Measurements from ENCODE around the gene MSN.
"Not testable (repeated sequence)": the region's sequence is repeated elsewhere in the genome, so short reads cannot be mapped to it uniquely, and the experiment has no call there.

DNA sequence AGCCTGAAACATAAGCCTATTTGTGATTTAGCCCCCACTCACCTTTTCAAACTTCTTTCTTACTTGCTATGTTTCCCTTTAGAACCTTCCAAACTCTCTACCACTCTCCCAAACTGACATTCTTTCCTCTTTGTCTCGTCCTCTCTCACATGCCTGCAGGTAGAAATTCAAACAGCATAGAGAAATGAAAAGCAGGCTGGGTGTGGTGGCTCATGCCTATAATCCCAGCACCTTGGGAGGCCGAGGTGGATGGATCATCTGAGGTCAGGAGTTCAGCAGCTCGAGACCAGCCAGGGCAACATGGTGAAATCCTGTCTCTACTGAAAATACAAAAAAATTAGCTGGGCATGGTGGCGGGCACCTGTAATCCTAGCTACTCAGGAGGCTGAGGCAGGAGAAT lies 31.2 kb upstream of the MSN start:
- TF ChIP-seq, protein P1, sequence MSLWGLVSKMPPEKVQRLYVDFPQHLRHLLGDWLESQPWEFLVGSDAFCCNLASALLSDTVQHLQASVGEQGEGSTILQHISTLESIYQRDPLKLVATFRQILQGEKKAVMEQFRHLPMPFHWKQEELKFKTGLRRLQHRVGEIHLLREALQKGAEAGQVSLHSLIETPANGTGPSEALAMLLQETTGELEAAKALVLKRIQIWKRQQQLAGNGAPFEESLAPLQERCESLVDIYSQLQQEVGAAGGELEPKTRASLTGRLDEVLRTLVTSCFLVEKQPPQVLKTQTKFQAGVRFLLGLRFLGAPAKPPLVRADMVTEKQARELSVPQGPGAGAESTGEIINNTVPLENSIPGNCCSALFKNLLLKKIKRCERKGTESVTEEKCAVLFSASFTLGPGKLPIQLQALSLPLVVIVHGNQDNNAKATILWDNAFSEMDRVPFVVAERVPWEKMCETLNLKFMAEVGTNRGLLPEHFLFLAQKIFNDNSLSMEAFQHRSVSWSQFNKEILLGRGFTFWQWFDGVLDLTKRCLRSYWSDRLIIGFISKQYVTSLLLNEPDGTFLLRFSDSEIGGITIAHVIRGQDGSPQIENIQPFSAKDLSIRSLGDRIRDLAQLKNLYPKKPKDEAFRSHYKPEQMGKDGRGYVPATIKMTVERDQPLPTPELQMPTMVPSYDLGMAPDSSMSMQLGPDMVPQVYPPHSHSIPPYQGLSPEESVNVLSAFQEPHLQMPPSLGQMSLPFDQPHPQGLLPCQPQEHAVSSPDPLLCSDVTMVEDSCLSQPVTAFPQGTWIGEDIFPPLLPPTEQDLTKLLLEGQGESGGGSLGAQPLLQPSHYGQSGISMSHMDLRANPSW (CRISPR knock-in tag; conservative IDR thresholded peaks at IDR 0.05; ENCODE audit: low read depth): not testable (repeated sequence)
- TF ChIP-seq, protein P2, sequence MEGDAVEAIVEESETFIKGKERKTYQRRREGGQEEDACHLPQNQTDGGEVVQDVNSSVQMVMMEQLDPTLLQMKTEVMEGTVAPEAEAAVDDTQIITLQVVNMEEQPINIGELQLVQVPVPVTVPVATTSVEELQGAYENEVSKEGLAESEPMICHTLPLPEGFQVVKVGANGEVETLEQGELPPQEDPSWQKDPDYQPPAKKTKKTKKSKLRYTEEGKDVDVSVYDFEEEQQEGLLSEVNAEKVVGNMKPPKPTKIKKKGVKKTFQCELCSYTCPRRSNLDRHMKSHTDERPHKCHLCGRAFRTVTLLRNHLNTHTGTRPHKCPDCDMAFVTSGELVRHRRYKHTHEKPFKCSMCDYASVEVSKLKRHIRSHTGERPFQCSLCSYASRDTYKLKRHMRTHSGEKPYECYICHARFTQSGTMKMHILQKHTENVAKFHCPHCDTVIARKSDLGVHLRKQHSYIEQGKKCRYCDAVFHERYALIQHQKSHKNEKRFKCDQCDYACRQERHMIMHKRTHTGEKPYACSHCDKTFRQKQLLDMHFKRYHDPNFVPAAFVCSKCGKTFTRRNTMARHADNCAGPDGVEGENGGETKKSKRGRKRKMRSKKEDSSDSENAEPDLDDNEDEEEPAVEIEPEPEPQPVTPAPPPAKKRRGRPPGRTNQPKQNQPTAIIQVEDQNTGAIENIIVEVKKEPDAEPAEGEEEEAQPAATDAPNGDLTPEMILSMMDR (IDR thresholded peaks at IDR 0.05): not testable (repeated sequence)
- TF ChIP-seq, protein P3, sequence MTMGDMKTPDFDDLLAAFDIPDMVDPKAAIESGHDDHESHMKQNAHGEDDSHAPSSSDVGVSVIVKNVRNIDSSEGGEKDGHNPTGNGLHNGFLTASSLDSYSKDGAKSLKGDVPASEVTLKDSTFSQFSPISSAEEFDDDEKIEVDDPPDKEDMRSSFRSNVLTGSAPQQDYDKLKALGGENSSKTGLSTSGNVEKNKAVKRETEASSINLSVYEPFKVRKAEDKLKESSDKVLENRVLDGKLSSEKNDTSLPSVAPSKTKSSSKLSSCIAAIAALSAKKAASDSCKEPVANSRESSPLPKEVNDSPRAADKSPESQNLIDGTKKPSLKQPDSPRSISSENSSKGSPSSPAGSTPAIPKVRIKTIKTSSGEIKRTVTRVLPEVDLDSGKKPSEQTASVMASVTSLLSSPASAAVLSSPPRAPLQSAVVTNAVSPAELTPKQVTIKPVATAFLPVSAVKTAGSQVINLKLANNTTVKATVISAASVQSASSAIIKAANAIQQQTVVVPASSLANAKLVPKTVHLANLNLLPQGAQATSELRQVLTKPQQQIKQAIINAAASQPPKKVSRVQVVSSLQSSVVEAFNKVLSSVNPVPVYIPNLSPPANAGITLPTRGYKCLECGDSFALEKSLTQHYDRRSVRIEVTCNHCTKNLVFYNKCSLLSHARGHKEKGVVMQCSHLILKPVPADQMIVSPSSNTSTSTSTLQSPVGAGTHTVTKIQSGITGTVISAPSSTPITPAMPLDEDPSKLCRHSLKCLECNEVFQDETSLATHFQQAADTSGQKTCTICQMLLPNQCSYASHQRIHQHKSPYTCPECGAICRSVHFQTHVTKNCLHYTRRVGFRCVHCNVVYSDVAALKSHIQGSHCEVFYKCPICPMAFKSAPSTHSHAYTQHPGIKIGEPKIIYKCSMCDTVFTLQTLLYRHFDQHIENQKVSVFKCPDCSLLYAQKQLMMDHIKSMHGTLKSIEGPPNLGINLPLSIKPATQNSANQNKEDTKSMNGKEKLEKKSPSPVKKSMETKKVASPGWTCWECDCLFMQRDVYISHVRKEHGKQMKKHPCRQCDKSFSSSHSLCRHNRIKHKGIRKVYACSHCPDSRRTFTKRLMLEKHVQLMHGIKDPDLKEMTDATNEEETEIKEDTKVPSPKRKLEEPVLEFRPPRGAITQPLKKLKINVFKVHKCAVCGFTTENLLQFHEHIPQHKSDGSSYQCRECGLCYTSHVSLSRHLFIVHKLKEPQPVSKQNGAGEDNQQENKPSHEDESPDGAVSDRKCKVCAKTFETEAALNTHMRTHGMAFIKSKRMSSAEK (CRISPR knock-in tag; IDR thresholded peaks at IDR 0.05; ENCODE audit: borderline replicate concordance): not testable (repeated sequence)
- not testable (repeated sequence) for TF ChIP-seq MXD4 (CRISPR knock-in tag; IDR thresholded peaks at IDR 0.05; ENCODE audit: borderline replicate concordance); ZNF219 (CRISPR knock-in tag; IDR thresholded peaks at IDR 0.05; ENCODE audit: borderline replicate concordance); TEAD4 (CRISPR knock-in tag; IDR thresholded peaks at IDR 0.05); ESRRA (CRISPR knock-in tag; IDR thresholded peaks at IDR 0.05; ENCODE audit: borderline replicate concordance); ZNF121 (CRISPR knock-in tag; IDR thresholded peaks at IDR 0.05); CREB1 (CRISPR knock-in tag; IDR thresholded peaks at IDR 0.05)
- TF ChIP-seq, protein P4, sequence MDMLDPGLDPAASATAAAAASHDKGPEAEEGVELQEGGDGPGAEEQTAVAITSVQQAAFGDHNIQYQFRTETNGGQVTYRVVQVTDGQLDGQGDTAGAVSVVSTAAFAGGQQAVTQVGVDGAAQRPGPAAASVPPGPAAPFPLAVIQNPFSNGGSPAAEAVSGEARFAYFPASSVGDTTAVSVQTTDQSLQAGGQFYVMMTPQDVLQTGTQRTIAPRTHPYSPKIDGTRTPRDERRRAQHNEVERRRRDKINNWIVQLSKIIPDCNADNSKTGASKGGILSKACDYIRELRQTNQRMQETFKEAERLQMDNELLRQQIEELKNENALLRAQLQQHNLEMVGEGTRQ (CRISPR knock-in tag; IDR thresholded peaks at IDR 0.05): not testable (repeated sequence)
- TF ChIP-seq, protein P5, sequence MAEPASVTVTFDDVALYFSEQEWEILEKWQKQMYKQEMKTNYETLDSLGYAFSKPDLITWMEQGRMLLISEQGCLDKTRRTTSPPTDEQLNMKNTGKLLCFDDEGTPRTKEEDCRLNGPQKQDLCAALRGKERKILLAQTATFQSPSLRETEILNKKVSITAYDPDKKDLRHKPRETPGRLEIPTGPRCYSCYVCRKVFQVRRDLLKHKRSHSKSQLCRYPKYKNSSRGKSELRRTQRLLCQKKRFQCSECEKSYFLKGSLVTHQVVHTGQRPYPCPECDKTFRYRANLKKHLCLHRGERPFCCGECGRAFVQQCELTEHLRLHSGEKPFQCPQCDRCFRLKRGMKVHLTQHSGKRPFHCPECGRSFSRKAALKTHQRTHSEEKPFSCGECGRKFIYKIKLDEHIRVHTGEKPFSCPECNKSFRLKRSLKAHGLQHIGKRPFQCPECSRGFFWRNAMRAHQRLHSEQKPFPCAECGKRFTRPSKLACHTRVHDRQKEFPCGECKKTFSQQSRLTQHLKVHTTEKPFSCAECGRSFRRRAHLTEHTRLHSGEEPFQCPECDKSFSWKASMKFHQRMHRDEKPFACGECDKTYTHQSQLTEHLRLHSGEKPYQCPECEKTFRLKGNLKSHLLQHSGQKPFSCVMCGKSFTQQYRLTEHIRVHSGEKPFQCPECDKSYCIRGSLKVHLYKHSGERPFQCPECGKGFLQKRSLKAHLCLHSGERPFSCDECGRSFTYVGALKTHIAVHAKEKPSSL (CRISPR knock-in tag; conservative IDR thresholded peaks at IDR 0.05): not testable (repeated sequence)
- TF ChIP-seq, protein P6, sequence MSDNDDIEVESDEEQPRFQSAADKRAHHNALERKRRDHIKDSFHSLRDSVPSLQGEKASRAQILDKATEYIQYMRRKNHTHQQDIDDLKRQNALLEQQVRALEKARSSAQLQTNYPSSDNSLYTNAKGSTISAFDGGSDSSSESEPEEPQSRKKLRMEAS (CRISPR knock-in tag; IDR thresholded peaks at IDR 0.05): not testable (repeated sequence)
- TF ChIP-seq, protein P7, sequence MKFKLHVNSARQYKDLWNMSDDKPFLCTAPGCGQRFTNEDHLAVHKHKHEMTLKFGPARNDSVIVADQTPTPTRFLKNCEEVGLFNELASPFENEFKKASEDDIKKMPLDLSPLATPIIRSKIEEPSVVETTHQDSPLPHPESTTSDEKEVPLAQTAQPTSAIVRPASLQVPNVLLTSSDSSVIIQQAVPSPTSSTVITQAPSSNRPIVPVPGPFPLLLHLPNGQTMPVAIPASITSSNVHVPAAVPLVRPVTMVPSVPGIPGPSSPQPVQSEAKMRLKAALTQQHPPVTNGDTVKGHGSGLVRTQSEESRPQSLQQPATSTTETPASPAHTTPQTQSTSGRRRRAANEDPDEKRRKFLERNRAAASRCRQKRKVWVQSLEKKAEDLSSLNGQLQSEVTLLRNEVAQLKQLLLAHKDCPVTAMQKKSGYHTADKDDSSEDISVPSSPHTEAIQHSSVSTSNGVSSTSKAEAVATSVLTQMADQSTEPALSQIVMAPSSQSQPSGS (CRISPR knock-in tag; IDR thresholded peaks at IDR 0.05; ENCODE audit: borderline replicate concordance, low read depth): not testable (repeated sequence)

All from WTC11 (cell line).